Mesothelial cell of epicardium (in vitro differentiated cells): Measurements from ENCODE around the gene TSC1. TPM values are rescaled to one million over a fixed set of nuclear protein-coding genes. Genes with fewer than 3 reads are reported as not detected.

Experiments
- DNase-seq, 2 experiments: peaks; one replicate each; pipeline ENCODE4 v3.0.0; 2021; ENCODE audit warnings: low spot score in 2 of 2; ENCODE audit not compliant: unreplicated experiment in 2 of 2
- H3K27ac Mint-ChIP-seq: 2 replicates; pipeline ENCODE4 v1.8.0; 2021; ENCODE audit warnings: mixed read lengths
- H3K27me3 Mint-ChIP-seq: 2 replicates; pipeline ENCODE4 v1.8.0; 2021; ENCODE audit warnings: low read depth, mixed read lengths
- H3K36me3 Mint-ChIP-seq: 2 replicates; pipeline ENCODE4 v1.8.0; 2021; ENCODE audit warnings: mixed read lengths
- H3K4me1 Mint-ChIP-seq: 2 replicates; pipeline ENCODE4 v1.8.0; 2021; ENCODE audit warnings: mixed read lengths
- H3K4me3 Mint-ChIP-seq: 2 replicates; pipeline ENCODE4 v1.8.0; 2021; ENCODE audit warnings: mild to moderate bottlenecking, moderate library complexity, mixed read lengths
- H3K9me3 Mint-ChIP-seq: 2 replicates; pipeline ENCODE4 v1.8.0; 2021; ENCODE audit warnings: mixed read lengths
- total RNA-seq: library from RNA; stranded (reverse); gene quantifications from 3 replicates; pipeline ENCODE4 v1.2.1, GENCODE V29; 2021
- TF ChIP-seq, protein P1 (sequence below): fragments of 200-600 bp; sonication (generic); IDR thresholded peaks from one replicate; pipeline ENCODE4 v1.5.0; 2021; ENCODE audit warnings: antibody characterized with exemption; ENCODE audit not compliant: unreplicated experiment

TSC1 gene
- total RNA-seq, 1 donor from 2014 or later = 68.5 TPM

DNA sequence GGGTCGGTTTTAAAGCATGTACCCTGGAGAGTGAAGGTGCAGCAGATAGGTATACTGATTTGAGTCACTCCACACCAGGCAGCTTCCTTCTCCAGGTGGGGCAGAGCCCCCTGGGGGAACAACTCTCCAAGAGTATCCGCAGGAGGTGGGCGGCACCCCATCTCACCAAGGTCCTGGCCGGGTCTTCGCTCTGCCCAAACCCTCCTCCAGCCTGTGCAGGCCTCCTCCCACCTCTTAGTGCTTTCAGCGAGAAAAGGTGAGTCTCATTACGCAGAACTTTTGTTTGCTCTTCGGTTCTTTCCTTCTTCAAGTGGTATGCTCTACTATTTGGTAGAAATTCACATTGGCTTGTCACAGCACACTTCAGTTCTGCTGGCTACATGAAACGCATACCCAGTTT lies 52.0 kb downstream of the TSC1 start:
- Mint-ChIP-seq H3K9me3 (no peaks in the 10 kb centered on the region), H3K27me3 (no peaks in the 10 kb centered on the region), H3K27ac (no peak overlapping the region), H3K4me3 (no peak overlapping the region), H3K4me1 (peaks cover 2% of the 10 kb centered on the region), H3K36me3 (peaks cover 23% of the 10 kb centered on the region)
- TF ChIP-seq, protein P1, sequence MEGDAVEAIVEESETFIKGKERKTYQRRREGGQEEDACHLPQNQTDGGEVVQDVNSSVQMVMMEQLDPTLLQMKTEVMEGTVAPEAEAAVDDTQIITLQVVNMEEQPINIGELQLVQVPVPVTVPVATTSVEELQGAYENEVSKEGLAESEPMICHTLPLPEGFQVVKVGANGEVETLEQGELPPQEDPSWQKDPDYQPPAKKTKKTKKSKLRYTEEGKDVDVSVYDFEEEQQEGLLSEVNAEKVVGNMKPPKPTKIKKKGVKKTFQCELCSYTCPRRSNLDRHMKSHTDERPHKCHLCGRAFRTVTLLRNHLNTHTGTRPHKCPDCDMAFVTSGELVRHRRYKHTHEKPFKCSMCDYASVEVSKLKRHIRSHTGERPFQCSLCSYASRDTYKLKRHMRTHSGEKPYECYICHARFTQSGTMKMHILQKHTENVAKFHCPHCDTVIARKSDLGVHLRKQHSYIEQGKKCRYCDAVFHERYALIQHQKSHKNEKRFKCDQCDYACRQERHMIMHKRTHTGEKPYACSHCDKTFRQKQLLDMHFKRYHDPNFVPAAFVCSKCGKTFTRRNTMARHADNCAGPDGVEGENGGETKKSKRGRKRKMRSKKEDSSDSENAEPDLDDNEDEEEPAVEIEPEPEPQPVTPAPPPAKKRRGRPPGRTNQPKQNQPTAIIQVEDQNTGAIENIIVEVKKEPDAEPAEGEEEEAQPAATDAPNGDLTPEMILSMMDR = no peak
- no peak for DNase-seq

DNA sequence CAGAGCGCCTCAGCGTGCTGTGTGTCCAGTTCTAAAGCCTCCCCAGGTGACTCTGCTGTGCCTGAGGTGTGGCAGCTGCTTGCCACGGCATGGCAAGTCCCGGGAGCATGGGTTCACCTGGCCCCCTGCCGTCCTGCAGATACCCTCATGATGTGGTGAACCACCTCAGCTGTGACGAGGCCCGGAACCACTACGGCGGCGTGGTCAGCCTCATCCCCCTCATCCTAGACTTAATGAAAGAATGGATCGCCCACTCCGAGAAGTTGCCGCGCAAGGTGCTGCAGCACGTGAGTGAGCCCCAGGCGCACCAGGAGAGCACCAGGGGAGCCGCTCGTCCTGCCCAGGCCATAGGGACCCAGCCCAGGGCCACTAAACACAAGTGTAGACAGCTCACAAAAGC lies 56.3 kb downstream of the TSC1 start:
- no peak for DNase-seq
- Mint-ChIP-seq H3K9me3 (no peaks in the 10 kb centered on the region), H3K27me3 (no peaks in the 10 kb centered on the region), H3K27ac (no peak overlapping the region), H3K4me1 (no peaks in the 10 kb centered on the region), H3K4me3 (no peak overlapping the region), H3K36me3 (peaks cover 3% of the 10 kb centered on the region)
- TF ChIP-seq, protein P1 = no peak

DNA sequence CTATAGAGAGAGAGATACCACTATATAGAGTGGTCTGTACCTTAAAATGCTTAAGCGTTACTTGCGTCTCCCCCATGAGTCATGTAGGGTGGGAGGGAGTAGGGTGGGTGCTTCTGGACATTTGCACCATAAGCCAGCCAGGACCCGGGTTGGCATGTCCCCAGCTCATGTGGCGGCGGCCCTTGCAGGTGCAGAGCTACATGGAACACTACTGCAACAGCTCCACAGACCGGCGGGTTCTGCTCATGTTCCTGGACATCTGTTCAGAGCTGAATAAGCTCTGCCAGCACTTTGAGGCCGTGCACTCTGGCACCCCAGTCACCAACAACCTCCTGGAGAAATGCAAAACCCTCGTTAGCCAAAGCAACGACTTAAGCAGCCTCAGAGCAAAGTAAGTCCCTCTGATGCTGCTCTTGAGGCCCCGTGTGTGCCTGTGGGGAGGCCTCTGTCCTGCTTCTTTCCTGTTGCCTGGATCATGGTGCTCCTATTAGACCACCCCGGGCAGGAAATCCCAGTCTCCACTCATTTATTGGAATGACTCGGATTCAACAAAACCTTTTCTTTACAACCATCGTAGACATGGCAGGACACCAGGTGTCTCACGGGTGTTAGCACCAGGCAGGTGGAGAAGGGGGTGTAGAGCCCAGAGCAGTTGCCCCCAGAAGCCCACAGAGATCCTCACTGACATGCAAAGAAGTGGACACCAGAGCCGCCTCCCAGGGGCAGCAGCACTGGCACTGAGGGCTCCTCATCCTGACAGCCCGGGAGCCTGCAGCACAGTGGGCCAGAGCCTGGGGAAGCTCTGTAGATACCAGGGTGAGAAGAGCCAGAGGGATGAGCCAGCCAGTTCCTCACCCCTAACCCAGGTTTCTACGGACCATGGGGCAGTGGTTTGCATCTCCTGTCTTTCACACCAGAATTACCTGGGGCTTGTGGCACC lies 57.0 kb downstream of the TSC1 start:
- DNase-seq = no peak
- no peaks in the 10 kb centered on the region for H3K4me1 Mint-ChIP-seq
- peaks cover 1% of the 10 kb centered on the region for H3K36me3 Mint-ChIP-seq
- TF ChIP-seq, protein P1 = no peak
- H3K27ac Mint-ChIP-seq = no peak overlapping the region
- no peaks in the 10 kb centered on the region for H3K9me3 Mint-ChIP-seq
- H3K27me3 Mint-ChIP-seq = no peaks in the 10 kb centered on the region
- H3K4me3 Mint-ChIP-seq = no peak overlapping the region

DNA sequence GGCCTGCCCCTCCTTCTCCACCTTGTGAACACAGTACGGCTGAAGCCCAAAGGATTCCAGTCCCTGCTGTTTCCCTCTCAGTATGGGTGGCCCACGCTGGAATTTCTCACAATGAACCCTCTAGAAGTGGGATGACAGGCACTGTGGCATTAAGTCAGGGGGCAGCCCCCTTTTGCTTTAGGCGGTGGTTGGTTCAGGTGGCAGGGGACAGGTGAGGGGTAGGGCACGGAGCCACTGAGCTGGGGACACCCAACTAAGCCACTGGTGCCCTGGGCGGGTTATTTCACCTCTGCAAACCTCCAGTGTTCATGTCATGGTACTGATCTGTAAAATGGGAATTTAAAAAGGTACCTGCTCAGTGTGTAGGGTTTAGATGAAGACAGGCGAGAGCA lies 58.1 kb downstream of the TSC1 start:
- no peak for DNase-seq
- no peak overlapping the region for H3K27ac Mint-ChIP-seq
- TF ChIP-seq, protein P1 = no peak
- H3K9me3 Mint-ChIP-seq = no peaks in the 10 kb centered on the region
- no peak overlapping the region for H3K4me3 Mint-ChIP-seq
- no peaks in the 10 kb centered on the region for H3K27me3 Mint-ChIP-seq
- no peaks in the 10 kb centered on the region for H3K4me1 Mint-ChIP-seq
- H3K36me3 Mint-ChIP-seq = no peaks in the 10 kb centered on the region

DNA sequence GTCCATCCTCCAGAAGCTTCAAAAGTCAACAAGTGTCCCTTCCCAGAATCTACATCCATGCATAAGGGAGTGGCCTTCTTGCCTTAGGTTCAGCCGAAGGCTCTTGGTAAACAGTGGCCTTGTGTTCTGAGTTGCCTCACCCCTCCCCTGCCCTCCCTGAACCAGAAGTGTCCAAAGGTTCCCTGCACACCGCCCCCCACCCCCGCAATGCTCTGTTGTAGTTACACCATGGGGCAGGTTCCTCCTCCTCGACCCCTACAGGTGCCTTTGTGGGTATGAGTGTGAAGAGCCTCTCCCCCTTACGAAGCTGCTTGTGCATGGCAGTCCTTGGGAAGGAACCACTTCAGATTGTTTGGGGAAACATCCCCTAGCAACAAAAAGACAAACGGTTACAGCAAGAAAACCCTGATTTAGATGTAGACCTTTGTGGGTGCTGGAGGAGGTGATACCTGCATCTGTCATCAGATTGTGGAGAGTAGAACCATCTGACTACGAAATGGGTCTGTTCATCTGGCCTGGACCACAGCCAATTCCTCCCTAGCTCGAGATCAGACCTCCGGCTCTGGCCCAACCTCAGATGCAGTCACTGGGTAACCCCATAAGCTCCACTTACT lies 58.6 kb downstream of the TSC1 start:
- Mint-ChIP-seq H3K4me1 (no peaks in the 10 kb centered on the region), H3K27me3 (no peaks in the 10 kb centered on the region), H3K36me3 (no peaks in the 10 kb centered on the region), H3K9me3 (no peaks in the 10 kb centered on the region), H3K4me3 (no peak overlapping the region), H3K27ac (no peak overlapping the region)
- TF ChIP-seq, protein P1 = no peak
- DNase-seq = no peak
